HG02840 (cell line): ENCODE results near the gene RNF144B.
A peak's percentile ranks its signal among the peaks of the same experiment; 100 is the strongest.
"Not testable (repeated sequence)": the region's sequence is repeated elsewhere in the genome, so short reads cannot be mapped to it uniquely, and the experiment has no call there.

Source experiments
- ATAC-seq: cut with Tn5 transposase; IDR thresholded peaks from one replicate; pipeline ENCODE4 v1.9.1; 2021; ENCODE audit warnings: mild to moderate bottlenecking, moderate library complexity, moderate number of reproducible peaks; ENCODE audit not compliant: unreplicated experiment, low FRiP score

RNF144B gene

GRCh38 chr6:18387061-18387721, at the start of gene RNF144B:
Gene RNF144B (plus strand): TSS chr6:18387350. CDS start chr6:18399535, 12,185 bp downstream.
- ATAC-seq: peak; percentile 77

- no peak for ATAC-seq
Observed at GRCh38 chr6:18339599-18339998, 47.6 kb upstream of the RNF144B start.

GRCh38 chr6:18340781-18341551, 46.2 kb upstream of the RNF144B start:
- ATAC-seq: no peak

GRCh38 chr6:18342223-18342622, 44.9 kb upstream of the RNF144B start:
- ATAC-seq: no peak

GRCh38 chr6:18343741-18344140, 43.4 kb upstream of the RNF144B start:
- no peak for ATAC-seq

GRCh38 chr6:18347021-18347577, 40.1 kb upstream of the RNF144B start:
- no peak for ATAC-seq

GRCh38 chr6:18347866-18348265, 39.3 kb upstream of the RNF144B start:
- ATAC-seq: no peak

- ATAC-seq: no peak
Observed at GRCh38 chr6:18349386-18349785, 37.8 kb upstream of the RNF144B start.

GRCh38 chr6:18350271-18350670, 36.9 kb upstream of the RNF144B start:
- ATAC-seq: no peak

GRCh38 chr6:18350712-18351111, 36.4 kb upstream of the RNF144B start:
- no peak for ATAC-seq

- no peak for ATAC-seq
Observed at GRCh38 chr6:18352001-18352400, 35.1 kb upstream of the RNF144B start.

GRCh38 chr6:18352842-18353241, 34.3 kb upstream of the RNF144B start:
- ATAC-seq: no peak

GRCh38 chr6:18353251-18353650, 33.9 kb upstream of the RNF144B start:
- no peak for ATAC-seq

GRCh38 chr6:18357546-18357945, 29.6 kb upstream of the RNF144B start:
- ATAC-seq: not testable (repeated sequence)

- peak; percentile 96 for ATAC-seq
Observed at GRCh38 chr6:18359237-18359885, 27.8 kb upstream of the RNF144B start.

- ATAC-seq: no peak
Observed at GRCh38 chr6:18360188-18360587, 27.0 kb upstream of the RNF144B start.

GRCh38 chr6:18362058-18362561, 25.0 kb upstream of the RNF144B start:
- ATAC-seq: no peak

GRCh38 chr6:18363746-18364145, 23.4 kb upstream of the RNF144B start:
- ATAC-seq: no peak

- ATAC-seq: not testable (repeated sequence)
Observed at GRCh38 chr6:18364561-18364960, 22.6 kb upstream of the RNF144B start.

GRCh38 chr6:18367371-18367770, 19.8 kb upstream of the RNF144B start:
- no peak for ATAC-seq
